HG03442 (cell line): Measurements from ENCODE around the gene KCTD4.
"Not testable (repeated sequence)": the region's sequence is repeated elsewhere in the genome, so short reads cannot be mapped to it uniquely, and the experiment has no call there.

Experiments
- ATAC-seq: cut with Tn5 transposase; IDR thresholded peaks from one replicate; pipeline ENCODE4 v1.9.1; 2021; ENCODE audit warnings: mild to moderate bottlenecking, moderate library complexity; ENCODE audit not compliant: unreplicated experiment

Gene KCTD4

GRCh38 chr13:45200701-45201232, at the start of gene KCTD4:
Gene KCTD4, minus strand, starts transcription at chr13:45201045. Its CDS starts 6,478 bp downstream, at chr13:45194567.
- ATAC-seq: no peak

- no peak for ATAC-seq
These were observed 48.8 kb upstream of the KCTD4 start for GRCh38 chr13:45249662-45250061.

GRCh38 chr13:45244736-45245135, 43.9 kb upstream of the KCTD4 start:
- ATAC-seq: not testable (repeated sequence)

GRCh38 chr13:45243077-45243476, 42.2 kb upstream of the KCTD4 start:
- ATAC-seq: no peak

GRCh38 chr13:45242524-45242923, 41.7 kb upstream of the KCTD4 start:
- no peak for ATAC-seq

GRCh38 chr13:45242070-45242469, 41.2 kb upstream of the KCTD4 start:
- ATAC-seq: no peak

- ATAC-seq: no peak
These were observed 39.3 kb upstream of the KCTD4 start for GRCh38 chr13:45240143-45240542.

- no peak for ATAC-seq
These were observed 38.3 kb upstream of the KCTD4 start for GRCh38 chr13:45238945-45239795.

- ATAC-seq: no peak
These were observed 31.7 kb upstream of the KCTD4 start for GRCh38 chr13:45232591-45232990.

GRCh38 chr13:45231722-45232121, 30.9 kb upstream of the KCTD4 start:
- ATAC-seq: no peak

- ATAC-seq: no peak
These were observed 30.5 kb upstream of the KCTD4 start for GRCh38 chr13:45231305-45231704.

GRCh38 chr13:45229172-45229571, 28.3 kb upstream of the KCTD4 start:
- ATAC-seq: no peak

- ATAC-seq: no peak
These were observed 27.2 kb upstream of the KCTD4 start for GRCh38 chr13:45228002-45228401.

GRCh38 chr13:45226024-45226423, 25.2 kb upstream of the KCTD4 start:
- ATAC-seq: no peak

- ATAC-seq: no peak
These were observed 24.5 kb upstream of the KCTD4 start for GRCh38 chr13:45225370-45225769.

GRCh38 chr13:45224176-45224575, 23.3 kb upstream of the KCTD4 start:
- ATAC-seq: no peak

GRCh38 chr13:45222919-45223318, 22.1 kb upstream of the KCTD4 start:
- no peak for ATAC-seq

- ATAC-seq: no peak
These were observed 21.7 kb upstream of the KCTD4 start for GRCh38 chr13:45222516-45222915.

- ATAC-seq: no peak
These were observed 19.6 kb upstream of the KCTD4 start for GRCh38 chr13:45220403-45220802.

GRCh38 chr13:45219938-45220375, 19.1 kb upstream of the KCTD4 start:
- ATAC-seq: no peak

- ATAC-seq: no peak
These were observed 18.5 kb upstream of the KCTD4 start for GRCh38 chr13:45219123-45219891.

GRCh38 chr13:45218689-45219088, 17.8 kb upstream of the KCTD4 start:
- ATAC-seq: no peak
